AG04450 (cell line): ENCODE measurements around the gene FAM53B. TPM values are rescaled to one million over a fixed set of nuclear protein-coding genes. Genes with fewer than 3 reads are reported as not detected.

Experiments
- CTCF ChIA-PET: fragments of 300-600, 350-600 bp; formaldehyde crosslinking; extraction: SDS; loops from one replicate; lab custom pipeline; 2022; ENCODE audit warnings: antibody characterized with exemption, inconsistent platforms; lab: Charles Lee
- POLR2A ChIA-PET: fragments of 350-600 bp; formaldehyde crosslinking; extraction: SDS; loops from one replicate; lab custom pipeline; 2021; ENCODE audit warnings: antibody characterized with exemption, inconsistent platforms; lab: Yijun Ruan, JAX
- DNase-seq: peaks from one replicate; pipeline ENCODE4 v3.0.0-alpha.2; 2011; ENCODE audit warnings: low read depth, low spot score
- H3K27ac ChIP-seq: one replicate; pipeline ENCODE4 v1.5.1; 2012; ENCODE audit warnings: low read depth, low read length, control low read depth
- H3K27me3 ChIP-seq: one replicate; pipeline ENCODE4 v1.6.0; 2012; ENCODE audit warnings: low read length; ENCODE audit not compliant: control insufficient read depth, insufficient read depth
- H3K4me3 ChIP-seq: 2 replicates; pipeline ENCODE4 v1.5.1; 2011; ENCODE audit warnings: mild to moderate bottlenecking, low read depth, low read length, control low read depth
- H3K9me3 ChIP-seq: 2 replicates; pipeline ENCODE4 v1.5.1; 2012; ENCODE audit warnings: low read length; ENCODE audit not compliant: control insufficient read depth, insufficient read depth
- polyA plus RNA-seq: library from polyadenylated mRNA; depleted of rRNA; stranded (reverse); fragments of >200 nt; gene quantifications from 2 replicates; pipeline ENCODE4 v1.2.3, GENCODE V29; 2011
- TF ChIP-seq, protein P1 (sequence below): IDR thresholded peaks from 2 replicates; pipeline ENCODE4 v1.5.1; 2011; ENCODE audit warnings: low read depth, low read length, control low read depth, inconsistent platforms

FAM53B gene
- polyA plus RNA-seq, 1 experiment: 4.1 TPM

DNA sequence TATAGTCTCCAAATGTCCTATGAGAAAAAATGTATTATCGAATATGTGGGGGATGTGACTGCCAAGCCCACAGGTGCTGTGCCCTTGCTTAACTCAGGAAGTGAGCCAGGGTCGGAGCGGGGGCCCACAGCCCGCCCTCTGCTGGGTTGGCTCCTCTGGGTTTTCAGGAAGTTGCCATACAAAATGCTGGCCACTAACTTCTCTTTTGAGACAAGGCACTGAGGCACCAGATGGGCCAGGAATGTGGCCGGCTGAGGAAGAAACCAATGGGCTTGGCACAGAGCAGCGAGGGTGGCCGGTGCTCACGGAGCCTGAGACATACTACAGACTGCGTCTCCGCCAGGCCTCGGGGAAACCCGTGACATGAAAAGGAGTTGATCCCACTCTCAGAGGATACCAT, 58.9 kb downstream of the FAM53B start:
- Histone ChIP-seq H3K27me3 (no peaks in the 10 kb centered on the region), H3K4me3 (no peak overlapping the region), H3K27ac (no peak overlapping the region), H3K9me3 (no peaks in the 10 kb centered on the region)
- ChIA-PET CTCF (no interaction called here), POLR2A (no interaction called here)
- TF ChIP-seq, protein P1, sequence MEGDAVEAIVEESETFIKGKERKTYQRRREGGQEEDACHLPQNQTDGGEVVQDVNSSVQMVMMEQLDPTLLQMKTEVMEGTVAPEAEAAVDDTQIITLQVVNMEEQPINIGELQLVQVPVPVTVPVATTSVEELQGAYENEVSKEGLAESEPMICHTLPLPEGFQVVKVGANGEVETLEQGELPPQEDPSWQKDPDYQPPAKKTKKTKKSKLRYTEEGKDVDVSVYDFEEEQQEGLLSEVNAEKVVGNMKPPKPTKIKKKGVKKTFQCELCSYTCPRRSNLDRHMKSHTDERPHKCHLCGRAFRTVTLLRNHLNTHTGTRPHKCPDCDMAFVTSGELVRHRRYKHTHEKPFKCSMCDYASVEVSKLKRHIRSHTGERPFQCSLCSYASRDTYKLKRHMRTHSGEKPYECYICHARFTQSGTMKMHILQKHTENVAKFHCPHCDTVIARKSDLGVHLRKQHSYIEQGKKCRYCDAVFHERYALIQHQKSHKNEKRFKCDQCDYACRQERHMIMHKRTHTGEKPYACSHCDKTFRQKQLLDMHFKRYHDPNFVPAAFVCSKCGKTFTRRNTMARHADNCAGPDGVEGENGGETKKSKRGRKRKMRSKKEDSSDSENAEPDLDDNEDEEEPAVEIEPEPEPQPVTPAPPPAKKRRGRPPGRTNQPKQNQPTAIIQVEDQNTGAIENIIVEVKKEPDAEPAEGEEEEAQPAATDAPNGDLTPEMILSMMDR: no peak
- DNase-seq: no peak

DNA sequence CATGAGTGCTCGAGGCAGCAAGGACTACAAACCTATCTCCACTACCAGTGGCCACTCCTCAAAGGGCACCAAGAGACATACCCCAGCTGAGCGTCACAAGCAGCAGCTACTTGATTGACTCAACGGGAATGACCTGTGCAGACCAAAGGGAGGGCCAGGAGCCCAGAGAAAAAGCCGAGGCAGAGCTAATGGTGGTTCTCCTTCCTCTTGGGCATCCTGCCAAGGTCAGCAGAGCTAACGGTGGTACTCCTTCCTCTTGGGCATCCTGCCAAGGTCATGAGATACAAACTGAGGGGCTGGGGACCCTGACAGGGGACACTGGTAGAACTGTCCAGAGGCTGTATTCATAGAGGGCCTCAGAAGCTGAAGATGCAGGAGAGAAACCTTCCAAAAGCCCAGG, 60.4 kb downstream of the FAM53B start:
- H3K9me3 ChIP-seq: no peaks in the 10 kb centered on the region; the same call in 1 of the 2 replicates
- no peak overlapping the region for H3K4me3 ChIP-seq
- H3K27ac ChIP-seq: no peak overlapping the region
- TF ChIP-seq, protein P1: no peak
- no peaks in the 10 kb centered on the region for H3K27me3 ChIP-seq
- CTCF ChIA-PET: interaction anchor here (0.9 kb wide), 1 partner anchor 57 kb away, joined by 3 read pairs; no protein-coding TSS in a partner anchor
- POLR2A ChIA-PET: no interaction called here
- no peak for DNase-seq

DNA sequence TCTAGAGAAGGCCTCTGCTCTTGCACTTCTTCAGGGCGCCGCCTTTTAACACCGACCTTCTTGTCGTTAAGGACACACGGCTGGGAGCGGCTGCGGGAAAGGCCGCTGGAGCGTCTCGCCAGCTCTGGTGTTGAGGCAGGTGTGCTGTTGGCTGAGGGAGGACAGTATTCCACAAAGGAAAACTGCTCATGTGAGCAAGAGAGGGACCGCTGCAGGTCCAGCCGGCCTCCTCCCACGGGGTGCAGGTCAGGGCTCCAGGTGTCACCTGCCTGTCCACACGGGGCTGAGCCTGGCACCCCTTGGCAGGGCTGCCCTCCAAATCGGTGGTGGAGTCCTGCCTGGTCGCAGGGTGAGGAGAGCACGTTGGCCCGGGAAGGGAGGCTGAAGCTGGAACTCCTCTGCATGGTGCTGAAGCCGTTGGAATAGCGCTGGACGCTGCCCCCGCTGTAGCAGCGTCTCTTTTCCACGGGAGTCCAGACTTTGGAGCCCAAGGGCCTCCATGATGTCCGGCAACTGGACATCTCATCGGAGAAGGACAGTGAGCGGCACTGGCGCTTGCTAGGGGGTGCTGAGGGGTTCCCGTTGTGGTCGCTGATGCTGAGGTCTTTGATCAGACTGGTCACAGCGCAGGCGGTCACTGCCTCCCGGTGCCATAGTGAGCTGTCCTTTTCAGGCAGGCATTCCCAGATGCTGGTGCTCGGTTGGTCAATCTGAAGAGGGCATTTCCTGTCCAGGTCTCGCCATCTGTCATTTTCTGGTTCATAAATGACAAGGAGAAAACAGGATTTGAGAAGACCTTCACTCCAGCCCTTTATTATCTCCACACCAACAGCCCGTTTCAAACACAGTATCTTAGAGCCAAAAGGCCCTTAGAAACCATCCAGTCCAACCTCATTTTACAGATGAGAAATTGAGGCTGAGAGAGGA, 62.3 kb downstream of the FAM53B start:
- ChIA-PET POLR2A (no interaction called here), CTCF (no interaction called here)
- Histone ChIP-seq H3K4me3 (no peak overlapping the region), H3K27me3 (no peaks in the 10 kb centered on the region), H3K27ac (no peak overlapping the region), H3K9me3 (no peaks in the 10 kb centered on the region; the same call in 1 of the 2 replicates)
- no peak for DNase-seq
- TF ChIP-seq, protein P1: no peak

DNA sequence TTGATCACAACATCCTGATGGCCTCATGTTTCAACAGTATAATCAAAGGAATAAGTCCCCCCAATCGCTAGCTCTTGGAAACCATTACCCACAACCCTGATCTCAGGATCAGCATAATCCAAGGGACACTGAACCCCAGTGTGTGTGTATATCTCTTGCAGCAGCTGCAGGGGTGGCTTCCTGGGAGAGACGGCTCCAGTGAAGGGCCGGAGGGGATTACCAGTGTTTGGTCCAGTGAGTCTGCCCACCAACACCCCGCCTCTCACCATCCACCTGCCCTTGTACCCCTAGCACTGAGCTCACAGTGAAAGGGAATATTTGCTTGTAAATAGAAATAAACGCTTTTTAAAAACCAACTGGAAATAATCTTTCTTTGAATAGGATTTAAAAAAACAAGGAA, 63.1 kb downstream of the FAM53B start:
- CTCF ChIA-PET: no interaction called here
- H3K4me3 ChIP-seq: no peak overlapping the region
- H3K9me3 ChIP-seq: no peaks in the 10 kb centered on the region; the same call in 1 of the 2 replicates
- TF ChIP-seq, protein P1: no peak
- H3K27ac ChIP-seq: no peak overlapping the region
- no peaks in the 10 kb centered on the region for H3K27me3 ChIP-seq
- POLR2A ChIA-PET: no interaction called here
- no peak for DNase-seq

DNA sequence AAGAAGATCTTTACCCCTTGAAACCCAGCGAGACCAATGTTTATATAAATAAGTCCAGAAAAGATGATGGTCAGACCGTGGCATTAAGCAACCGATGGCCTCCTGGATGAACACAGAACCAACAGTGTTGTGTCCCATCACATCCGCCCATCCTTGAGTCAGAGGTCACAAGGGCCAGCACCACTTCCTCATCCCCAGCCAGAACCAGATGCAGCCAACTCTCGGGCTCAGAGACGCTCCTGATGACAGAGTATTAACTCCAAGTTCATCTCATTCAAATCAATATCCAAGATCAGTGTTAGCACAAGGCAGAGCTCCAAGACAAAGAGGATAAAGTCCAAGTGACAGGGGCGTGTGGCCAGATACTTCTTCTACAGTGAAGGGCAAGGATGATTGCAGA, 63.5 kb downstream of the FAM53B start:
- H3K27me3 ChIP-seq: no peaks in the 10 kb centered on the region
- POLR2A ChIA-PET: no interaction called here
- no peaks in the 10 kb centered on the region; the same call in 1 of the 2 replicates for H3K9me3 ChIP-seq
- H3K27ac ChIP-seq: no peak overlapping the region
- CTCF ChIA-PET: no interaction called here
- DNase-seq: no peak
- H3K4me3 ChIP-seq: no peak overlapping the region
- TF ChIP-seq, protein P1: no peak
